Epithelial cell of esophagus (primary cell): ENCODE results near the gene DENND2C.

Experiments
- DNase-seq: peaks from one replicate; pipeline ENCODE4 v3.0.0; 2010; ENCODE audit warnings: low read depth
- H3K4me3 ChIP-seq: 2 replicates; pipeline ENCODE4 v1.5.1; 2011; ENCODE audit warnings: mild to moderate bottlenecking, low read length, control low read depth
- TF ChIP-seq, protein P1 (sequence below): IDR thresholded peaks from 2 replicates; pipeline ENCODE4 v1.5.1; 2011; ENCODE audit warnings: low read depth, mild to moderate bottlenecking, low read length, control low read depth, inconsistent platforms; ENCODE audit not compliant: insufficient read depth; ENCODE audit errors: missing control alignments

The DENND2C gene

DNA sequence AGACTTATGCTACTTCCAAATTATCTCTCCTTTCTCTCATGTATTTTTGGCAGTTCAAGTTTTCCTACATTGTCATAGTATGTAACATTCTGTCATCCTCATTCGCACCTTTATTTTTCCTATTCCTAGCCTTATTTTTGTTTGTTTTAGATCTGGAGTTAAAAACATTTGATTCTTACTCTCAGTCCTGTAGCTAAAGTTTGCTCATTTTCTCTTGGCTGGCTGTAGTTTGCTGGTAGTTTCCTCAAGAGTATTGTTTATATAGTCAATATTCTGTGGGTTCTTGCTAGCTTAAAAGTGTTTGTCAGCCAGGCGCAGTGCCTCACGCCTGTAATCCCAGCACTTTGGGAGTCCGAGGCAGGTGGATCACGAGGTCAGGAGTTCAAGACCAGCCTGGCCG, 129.0 kb downstream of the DENND2C start:
- no peak overlapping the region for H3K4me3 ChIP-seq
- TF ChIP-seq, protein P1, sequence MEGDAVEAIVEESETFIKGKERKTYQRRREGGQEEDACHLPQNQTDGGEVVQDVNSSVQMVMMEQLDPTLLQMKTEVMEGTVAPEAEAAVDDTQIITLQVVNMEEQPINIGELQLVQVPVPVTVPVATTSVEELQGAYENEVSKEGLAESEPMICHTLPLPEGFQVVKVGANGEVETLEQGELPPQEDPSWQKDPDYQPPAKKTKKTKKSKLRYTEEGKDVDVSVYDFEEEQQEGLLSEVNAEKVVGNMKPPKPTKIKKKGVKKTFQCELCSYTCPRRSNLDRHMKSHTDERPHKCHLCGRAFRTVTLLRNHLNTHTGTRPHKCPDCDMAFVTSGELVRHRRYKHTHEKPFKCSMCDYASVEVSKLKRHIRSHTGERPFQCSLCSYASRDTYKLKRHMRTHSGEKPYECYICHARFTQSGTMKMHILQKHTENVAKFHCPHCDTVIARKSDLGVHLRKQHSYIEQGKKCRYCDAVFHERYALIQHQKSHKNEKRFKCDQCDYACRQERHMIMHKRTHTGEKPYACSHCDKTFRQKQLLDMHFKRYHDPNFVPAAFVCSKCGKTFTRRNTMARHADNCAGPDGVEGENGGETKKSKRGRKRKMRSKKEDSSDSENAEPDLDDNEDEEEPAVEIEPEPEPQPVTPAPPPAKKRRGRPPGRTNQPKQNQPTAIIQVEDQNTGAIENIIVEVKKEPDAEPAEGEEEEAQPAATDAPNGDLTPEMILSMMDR, result no peak
- no peak for DNase-seq

DNA sequence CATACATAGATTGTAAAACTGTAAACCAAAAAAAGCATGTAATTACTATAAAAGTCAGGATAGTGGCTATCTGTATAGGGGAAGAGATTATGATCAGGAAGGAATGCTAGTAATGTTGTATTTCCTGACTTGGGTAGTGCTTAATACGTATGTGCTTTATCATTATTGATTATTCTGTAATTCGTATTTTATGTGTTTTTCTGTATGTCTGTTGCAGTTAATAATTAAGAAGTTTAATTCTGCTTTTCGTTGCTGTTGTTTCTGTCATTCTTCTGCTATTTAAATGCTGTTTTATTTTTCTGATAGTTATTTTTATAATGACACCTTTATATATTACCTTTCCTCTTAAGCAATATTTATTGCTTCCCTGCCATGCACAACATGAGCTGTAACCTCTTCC, 129.6 kb downstream of the DENND2C start:
- H3K4me3 ChIP-seq, result no peak overlapping the region
- TF ChIP-seq, protein P1, result no peak
- DNase-seq, result no peak

DNA sequence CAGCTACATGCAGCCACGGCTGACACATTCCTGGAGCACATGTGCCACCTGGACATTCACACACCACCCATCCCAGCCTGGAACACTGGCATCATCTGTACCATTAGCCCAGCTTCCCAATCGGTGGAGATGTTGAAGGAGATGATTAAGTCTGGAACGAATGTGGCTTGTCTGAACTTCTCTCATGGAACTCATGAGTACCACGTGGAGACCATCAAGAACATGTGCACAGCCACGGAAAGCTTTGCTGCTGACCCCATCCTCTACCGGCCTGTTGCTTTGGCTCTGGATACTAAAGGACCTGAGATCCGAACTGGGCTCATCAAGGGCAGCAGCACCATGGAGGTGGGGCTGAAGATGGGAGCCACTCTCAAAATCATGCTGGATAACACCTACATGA, 133.8 kb downstream of the DENND2C start:
- no peak for DNase-seq
- no peak overlapping the region for H3K4me3 ChIP-seq
- TF ChIP-seq, protein P1, result no peak

DNA sequence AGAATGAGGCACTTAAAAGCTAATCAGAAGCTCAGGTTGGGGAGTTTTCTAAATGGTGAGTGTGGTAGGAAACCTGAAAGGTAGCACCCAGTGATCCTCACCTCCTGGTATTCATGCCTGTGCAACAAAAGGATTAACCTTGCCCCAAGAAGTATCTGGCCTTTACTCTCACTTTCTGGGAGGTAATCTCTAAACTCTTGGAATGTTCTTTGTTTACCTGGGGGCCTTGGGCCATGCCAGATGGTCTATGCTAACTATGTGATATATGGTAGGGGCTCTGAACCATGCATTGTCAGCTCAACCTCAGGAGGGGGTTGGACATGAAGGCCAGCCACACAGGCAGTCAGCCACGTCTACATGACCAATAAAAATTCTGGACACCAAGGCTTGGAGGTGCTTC, 134.4 kb downstream of the DENND2C start:
- no peak for DNase-seq
- TF ChIP-seq, protein P1, result no peak

More for the DNA sequence above, 134.4 kb downstream of the DENND2C start:
- no peak overlapping the region for H3K4me3 ChIP-seq
